ENCODE results near the gene E2F7. TPM values are rescaled to one million over a fixed set of nuclear protein-coding genes. Genes with fewer than 3 reads are reported as not detected.

Gene E2F7
- total RNA-seq, 1 donor from 2014 or later, result 53.3 TPM

DNA sequence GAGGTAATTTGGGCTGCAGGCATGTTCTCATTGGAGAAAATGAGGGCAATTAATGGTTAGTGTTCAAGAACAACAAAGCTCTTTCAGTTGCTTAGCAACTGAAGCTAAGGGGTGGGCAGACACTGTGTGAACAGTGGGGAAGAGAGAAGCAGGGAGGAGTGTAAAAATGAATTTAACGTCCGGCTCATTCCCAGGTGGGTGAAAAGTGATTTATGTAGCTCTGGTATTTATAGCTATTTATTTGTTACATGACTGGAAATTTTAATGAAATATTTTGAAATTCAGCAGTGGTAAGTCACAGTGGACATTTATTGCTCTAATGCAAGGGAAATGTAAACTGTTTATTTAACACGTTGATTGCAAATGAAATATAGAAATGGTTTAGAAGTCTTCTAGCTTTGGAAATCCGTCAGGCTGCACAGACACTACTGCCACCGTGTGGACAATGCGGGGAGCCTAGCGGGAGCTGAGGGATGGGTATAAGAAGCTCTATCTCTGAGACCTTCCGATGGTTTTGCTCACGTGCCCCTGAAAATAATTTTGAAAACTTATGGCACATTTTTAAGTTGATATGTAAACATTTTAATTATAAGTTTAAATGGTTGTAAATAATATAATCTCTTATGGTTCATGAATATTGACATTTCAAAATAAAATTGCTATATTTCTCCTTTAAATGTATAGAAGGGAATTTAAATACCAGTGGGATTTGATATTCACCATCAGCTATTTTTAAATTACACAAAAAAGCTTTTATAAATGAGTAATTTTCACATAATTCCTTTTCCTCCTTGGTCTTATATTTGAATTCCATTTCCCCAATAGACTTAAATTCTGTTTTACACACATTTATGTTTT is 54.4 kb downstream of the E2F7 start:
- no peak for DNase-seq (ENCODE audit: low read depth)
- peak; percentile 98 for TF ChIP-seq CTCF (IDR thresholded peaks at IDR 0.05; ENCODE audit: insufficient read depth, low read length, poor library complexity, severe bottlenecking)
- H3K27me3 ChIP-seq (ENCODE audit: control insufficient read depth, insufficient read depth, low read length), result no peaks in the 10 kb centered on the region
- no peak overlapping the region for H3K4me3 ChIP-seq (ENCODE audit: low read depth, low read length)
- H3K36me3 ChIP-seq (ENCODE audit: control insufficient read depth, insufficient read depth, low read length), result no peaks in the 10 kb centered on the region

DNA sequence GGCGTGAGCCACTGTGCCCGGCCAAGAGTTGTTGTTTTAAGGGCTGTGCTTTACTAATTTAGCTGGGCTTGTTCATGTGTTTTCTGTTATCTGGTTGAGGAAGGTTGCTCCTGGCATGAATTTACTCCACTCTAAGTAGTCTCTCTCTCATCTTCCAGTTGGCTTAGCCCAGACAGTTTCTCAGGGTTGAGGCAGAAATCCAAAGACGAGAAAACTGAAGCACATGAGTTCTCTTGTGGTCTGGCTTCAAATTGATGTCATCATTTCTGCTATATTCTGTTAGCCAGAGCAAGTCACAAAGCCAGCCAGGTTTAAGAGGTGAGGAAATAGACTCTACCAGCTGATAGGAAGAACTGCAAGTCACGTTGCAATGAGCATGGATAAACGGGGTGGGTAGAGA is 57.9 kb downstream of the E2F7 start:
- Histone ChIP-seq H3K36me3 (ENCODE audit: control insufficient read depth, insufficient read depth, low read length) (no peaks in the 10 kb centered on the region), H3K4me3 (ENCODE audit: low read depth, low read length) (no peak overlapping the region), H3K27me3 (ENCODE audit: control insufficient read depth, insufficient read depth, low read length) (no peaks in the 10 kb centered on the region)
- no peak for DNase-seq (ENCODE audit: low read depth)
- TF ChIP-seq CTCF (IDR thresholded peaks at IDR 0.05; ENCODE audit: insufficient read depth, low read length, poor library complexity, severe bottlenecking), result no peak

GRCh38 chr12:77005611-77006098 is 59.7 kb downstream of the E2F7 start:
- TF ChIP-seq CTCF (IDR thresholded peaks at IDR 0.05; ENCODE audit: insufficient read depth, low read length, poor library complexity, severe bottlenecking), result no peak
- Histone ChIP-seq H3K27me3 (ENCODE audit: control insufficient read depth, insufficient read depth, low read length) (no peaks in the 10 kb centered on the region), H3K4me3 (ENCODE audit: low read depth, low read length) (no peak overlapping the region), H3K36me3 (ENCODE audit: control insufficient read depth, insufficient read depth, low read length) (no peaks in the 10 kb centered on the region)
- DNase-seq (ENCODE audit: low read depth), result no peak

- no peak for TF ChIP-seq CTCF (IDR thresholded peaks at IDR 0.05; ENCODE audit: insufficient read depth, low read length, poor library complexity, severe bottlenecking)
Observed at GRCh38 chr12:77003914-77004313, 61.5 kb downstream of the E2F7 start.

GRCh38 chr12:77003246-77003645 is 62.1 kb downstream of the E2F7 start:
- Histone ChIP-seq H3K27me3 (ENCODE audit: control insufficient read depth, insufficient read depth, low read length) (no peaks in the 10 kb centered on the region), H3K36me3 (ENCODE audit: control insufficient read depth, insufficient read depth, low read length) (no peaks in the 10 kb centered on the region), H3K4me3 (ENCODE audit: low read depth, low read length) (no peak overlapping the region)
- DNase-seq (ENCODE audit: low read depth), result no peak
- TF ChIP-seq CTCF (IDR thresholded peaks at IDR 0.05; ENCODE audit: insufficient read depth, low read length, poor library complexity, severe bottlenecking), result no peak

More at GRCh38 chr12:77003914-77004313, 61.5 kb downstream of the E2F7 start:
- Histone ChIP-seq H3K36me3 (ENCODE audit: control insufficient read depth, insufficient read depth, low read length) (no peaks in the 10 kb centered on the region), H3K4me3 (ENCODE audit: low read depth, low read length) (no peak overlapping the region), H3K27me3 (ENCODE audit: control insufficient read depth, insufficient read depth, low read length) (no peaks in the 10 kb centered on the region)
- DNase-seq (ENCODE audit: low read depth), result no peak
